ENCODE measurements around the gene ZNF541.

Gene ZNF541

GRCh38 chr19:47545061-47545948 lies 27.6 kb downstream of the ZNF541 start:
- DNase-seq (ENCODE audit: low read depth) = no peak

GRCh38 chr19:47544476-47544875 lies 28.5 kb downstream of the ZNF541 start:
- DNase-seq (ENCODE audit: low read depth) = no peak

GRCh38 chr19:47544075-47544474 lies 28.9 kb downstream of the ZNF541 start:
- no peak for DNase-seq (ENCODE audit: low read depth)

- no peak for DNase-seq (ENCODE audit: low read depth)
Measured at GRCh38 chr19:47542030-47542475, 30.9 kb downstream of the ZNF541 start.

GRCh38 chr19:47541518-47541917 lies 31.4 kb downstream of the ZNF541 start:
- DNase-seq (ENCODE audit: low read depth) = no peak

- DNase-seq (ENCODE audit: low read depth) = no peak
Measured at GRCh38 chr19:47540748-47541147, 32.2 kb downstream of the ZNF541 start.

- no peak for DNase-seq (ENCODE audit: low read depth)
Measured at GRCh38 chr19:47539747-47540311, 33.1 kb downstream of the ZNF541 start.

GRCh38 chr19:47538812-47539211 lies 34.1 kb downstream of the ZNF541 start:
- DNase-seq (ENCODE audit: low read depth) = no peak

GRCh38 chr19:47537493-47537892 lies 35.5 kb downstream of the ZNF541 start:
- no peak for DNase-seq (ENCODE audit: low read depth)

GRCh38 chr19:47534628-47535027 lies 38.3 kb downstream of the ZNF541 start:
- DNase-seq (ENCODE audit: low read depth) = no peak

GRCh38 chr19:47531640-47532387 lies 41.1 kb downstream of the ZNF541 start:
- DNase-seq (ENCODE audit: low read depth) = no peak

- DNase-seq (ENCODE audit: low read depth) = no peak
Measured at GRCh38 chr19:47529018-47529742, 43.8 kb downstream of the ZNF541 start.

GRCh38 chr19:47526798-47527197 lies 46.1 kb downstream of the ZNF541 start:
- DNase-seq (ENCODE audit: low read depth) = no peak

- no peak for DNase-seq (ENCODE audit: low read depth)
Measured at GRCh38 chr19:47523473-47523872, 49.5 kb downstream of the ZNF541 start.
